Effector memory CD4-positive, alpha-beta T cell (primary cell): ENCODE measurements around the gene TCERG1L.
"Not testable (repeated sequence)": the region's sequence is repeated elsewhere in the genome, so short reads cannot be mapped to it uniquely, and the experiment has no call there.

Experiments used
- DNase-seq, 3 donors: peaks; one replicate each; pipeline ENCODE4 v3.0.0-alpha.2; 2020
- H3K27ac ChIP-seq: 2 replicates; pipeline ENCODE4 v1.7.0; 2013; ENCODE audit warnings: mild to moderate bottlenecking, low read length, moderate library complexity; ENCODE audit not compliant: insufficient read depth, poor library complexity, severe bottlenecking
- H3K27me3 ChIP-seq: replicated peaks from 2 replicates; pipeline ENCODE4 v1.7.0; 2013; ENCODE audit warnings: mild to moderate bottlenecking, low read length; ENCODE audit not compliant: insufficient read depth, control insufficient read depth, poor library complexity, severe bottlenecking
- H3K36me3 ChIP-seq: 2 replicates; pipeline ENCODE4 v1.7.0; 2013; ENCODE audit warnings: mild to moderate bottlenecking, low read length, moderate library complexity; ENCODE audit not compliant: control insufficient read depth, insufficient read depth
- H3K4me1 ChIP-seq: 2 replicates; pipeline ENCODE4 v1.7.0; 2013; ENCODE audit warnings: low read length, mild to moderate bottlenecking; ENCODE audit not compliant: control insufficient read depth, insufficient read depth, poor library complexity, severe bottlenecking
- H3K4me3 ChIP-seq: 2 replicates; pipeline ENCODE4 v1.7.0; 2013; ENCODE audit warnings: low read length, low read depth, mild to moderate bottlenecking; ENCODE audit not compliant: insufficient read depth, poor library complexity, severe bottlenecking
- H3K9me3 ChIP-seq: 2 replicates; pipeline ENCODE4 v1.7.0; 2013; ENCODE audit warnings: mild to moderate bottlenecking, low read length, moderate library complexity; ENCODE audit not compliant: control insufficient read depth

TCERG1L gene

GRCh38 chr10:131144196-131144595 lies 167.3 kb downstream of the TCERG1L start:
- no peaks in the 10 kb centered on the region for H3K4me1 ChIP-seq

GRCh38 chr10:131143425-131144165 lies 167.9 kb downstream of the TCERG1L start:
- H3K27ac ChIP-seq: no peak overlapping the region
- H3K4me1 ChIP-seq: no peaks in the 10 kb centered on the region
- no peaks in the 10 kb centered on the region for H3K36me3 ChIP-seq
- DNase-seq: no peak
- no peaks in the 10 kb centered on the region for H3K9me3 ChIP-seq
- no peaks in the 10 kb centered on the region for H3K27me3 ChIP-seq
- no peak overlapping the region for H3K4me3 ChIP-seq

More at GRCh38 chr10:131144196-131144595, 167.3 kb downstream of the TCERG1L start:
- no peak overlapping the region for H3K4me3 ChIP-seq
- H3K9me3 ChIP-seq: no peaks in the 10 kb centered on the region
- H3K36me3 ChIP-seq: no peaks in the 10 kb centered on the region
- H3K27me3 ChIP-seq: no peaks in the 10 kb centered on the region
- DNase-seq: no peak
- H3K27ac ChIP-seq: no peak overlapping the region

GRCh38 chr10:131142517-131143380 lies 168.8 kb downstream of the TCERG1L start:
- Histone ChIP-seq H3K36me3 (no peaks in the 10 kb centered on the region), H3K27ac (no peak overlapping the region), H3K4me1 (no peaks in the 10 kb centered on the region), H3K4me3 (no peak overlapping the region), H3K27me3 (no peaks in the 10 kb centered on the region), H3K9me3 (no peaks in the 10 kb centered on the region)
- DNase-seq: no peak

- Histone ChIP-seq H3K9me3 (no peaks in the 10 kb centered on the region), H3K4me1 (no peaks in the 10 kb centered on the region), H3K27me3 (no peaks in the 10 kb centered on the region), H3K36me3 (no peaks in the 10 kb centered on the region), H3K27ac (no peak overlapping the region), H3K4me3 (no peak overlapping the region)
- no peak for DNase-seq
Measured at GRCh38 chr10:131141645-131142516, 169.6 kb downstream of the TCERG1L start.

- Histone ChIP-seq H3K9me3 (no peaks in the 10 kb centered on the region), H3K4me1 (no peaks in the 10 kb centered on the region), H3K27ac (no peak overlapping the region), H3K4me3 (no peak overlapping the region), H3K36me3 (no peaks in the 10 kb centered on the region), H3K27me3 (no peaks in the 10 kb centered on the region)
- DNase-seq: no peak
Measured at GRCh38 chr10:131141207-131141606, 170.3 kb downstream of the TCERG1L start.

- H3K4me1 ChIP-seq: no peaks in the 10 kb centered on the region
- no peak overlapping the region for H3K27ac ChIP-seq
- no peak overlapping the region for H3K4me3 ChIP-seq
- no peaks in the 10 kb centered on the region for H3K27me3 ChIP-seq
- DNase-seq: no peak
- no peaks in the 10 kb centered on the region for H3K36me3 ChIP-seq
- H3K9me3 ChIP-seq: no peaks in the 10 kb centered on the region
Measured at GRCh38 chr10:131140606-131141005, 170.9 kb downstream of the TCERG1L start.

- H3K27me3 ChIP-seq: no peaks in the 10 kb centered on the region
- DNase-seq: no peak
- H3K27ac ChIP-seq: no peak overlapping the region
- H3K36me3 ChIP-seq: no peaks in the 10 kb centered on the region
- no peaks in the 10 kb centered on the region for H3K9me3 ChIP-seq
- no peaks in the 10 kb centered on the region for H3K4me1 ChIP-seq
- no peak overlapping the region for H3K4me3 ChIP-seq
Measured at GRCh38 chr10:131137223-131137622, 174.3 kb downstream of the TCERG1L start.

- not testable (repeated sequence) for H3K36me3 ChIP-seq, H3K27me3 ChIP-seq, H3K4me1 ChIP-seq, DNase-seq, H3K27ac ChIP-seq, H3K4me3 ChIP-seq, H3K9me3 ChIP-seq
Measured at GRCh38 chr10:131136336-131136735, 175.2 kb downstream of the TCERG1L start.

GRCh38 chr10:131135716-131136115 lies 175.8 kb downstream of the TCERG1L start:
- Histone ChIP-seq H3K9me3 (no peaks in the 10 kb centered on the region), H3K4me3 (no peak overlapping the region)

More at GRCh38 chr10:131135716-131136115, 175.8 kb downstream of the TCERG1L start:
- DNase-seq: no peak
- Histone ChIP-seq H3K4me1 (no peaks in the 10 kb centered on the region), H3K27me3 (no peaks in the 10 kb centered on the region), H3K36me3 (no peaks in the 10 kb centered on the region), H3K27ac (no peak overlapping the region)
